ENCODE results near the gene XRCC3. TPM values are rescaled to one million over a fixed set of nuclear protein-coding genes. Genes with fewer than 3 reads are reported as not detected.
A peak's percentile ranks its signal among the peaks of the same experiment; 100 is the strongest.

XRCC3 gene
- total and polyA plus RNA-seq, 8 donors, result 9.2 to 26.0 (median 17.8) TPM

DNA sequence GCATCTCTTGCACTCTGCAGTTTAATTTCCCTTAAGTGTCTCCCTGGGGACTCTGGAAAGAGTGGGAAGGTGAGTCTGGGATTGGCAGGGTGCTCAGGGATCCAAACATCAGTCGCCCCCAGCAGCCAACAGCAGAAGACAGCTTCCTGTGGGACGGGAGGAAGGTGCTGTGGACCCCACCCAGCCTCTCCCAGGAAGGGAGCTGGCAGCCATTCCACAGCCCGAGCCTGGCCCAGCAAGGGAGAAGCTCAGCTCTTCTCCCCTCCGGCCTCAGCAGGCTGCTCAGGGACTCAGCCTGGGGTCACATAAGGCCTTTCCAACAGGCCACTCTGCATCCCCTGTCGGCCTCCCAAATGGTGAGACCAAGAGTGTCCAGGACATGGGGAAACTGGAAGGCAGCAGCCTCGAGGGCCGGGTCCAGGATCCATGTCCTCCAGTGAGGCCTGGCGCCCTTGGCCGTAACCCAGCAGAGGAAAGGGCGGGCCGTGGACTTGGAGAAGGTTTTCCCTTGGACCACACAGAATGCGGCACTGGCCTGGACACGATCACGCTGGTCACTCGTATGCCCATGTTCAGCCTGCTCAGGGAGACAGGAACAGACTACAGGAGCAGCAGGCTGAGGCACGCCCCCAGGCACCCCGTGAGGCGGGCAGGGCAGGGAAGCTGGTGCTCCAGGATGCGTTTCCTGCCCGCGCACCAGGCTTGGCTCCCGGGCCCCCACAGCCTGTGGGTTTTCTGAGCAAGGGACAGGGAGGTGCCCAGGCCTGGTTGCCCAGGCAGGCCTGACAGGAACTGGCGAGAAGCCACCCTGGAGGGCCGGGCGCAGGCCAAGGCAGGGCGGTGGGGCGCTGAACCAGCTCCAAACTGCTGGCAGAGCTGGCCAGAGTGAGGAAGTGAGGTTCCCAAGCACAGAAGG is 3.5 kb downstream of the XRCC3 start:
- Histone ChIP-seq H3K27ac (peak overlapping the region; percentile 36 to 57), H3K9me3 (no peaks in the 10 kb centered on the region), H3K4me3 (no peak overlapping the region), H3K36me3 (peaks cover 0 to 29% of the 10 kb centered on the region in 2 donors), H3K27me3 (no peaks in the 10 kb centered on the region), H3K4me1 (peaks cover 0 to 39% of the 10 kb centered on the region in 2 donors)
- intact Hi-C loops (cut with DNase I), result no loop called here
- DNase-seq (peak in 1 of 4 donors; percentile 86), ATAC-seq (no peak)
- TF ChIP-seq, protein P1, sequence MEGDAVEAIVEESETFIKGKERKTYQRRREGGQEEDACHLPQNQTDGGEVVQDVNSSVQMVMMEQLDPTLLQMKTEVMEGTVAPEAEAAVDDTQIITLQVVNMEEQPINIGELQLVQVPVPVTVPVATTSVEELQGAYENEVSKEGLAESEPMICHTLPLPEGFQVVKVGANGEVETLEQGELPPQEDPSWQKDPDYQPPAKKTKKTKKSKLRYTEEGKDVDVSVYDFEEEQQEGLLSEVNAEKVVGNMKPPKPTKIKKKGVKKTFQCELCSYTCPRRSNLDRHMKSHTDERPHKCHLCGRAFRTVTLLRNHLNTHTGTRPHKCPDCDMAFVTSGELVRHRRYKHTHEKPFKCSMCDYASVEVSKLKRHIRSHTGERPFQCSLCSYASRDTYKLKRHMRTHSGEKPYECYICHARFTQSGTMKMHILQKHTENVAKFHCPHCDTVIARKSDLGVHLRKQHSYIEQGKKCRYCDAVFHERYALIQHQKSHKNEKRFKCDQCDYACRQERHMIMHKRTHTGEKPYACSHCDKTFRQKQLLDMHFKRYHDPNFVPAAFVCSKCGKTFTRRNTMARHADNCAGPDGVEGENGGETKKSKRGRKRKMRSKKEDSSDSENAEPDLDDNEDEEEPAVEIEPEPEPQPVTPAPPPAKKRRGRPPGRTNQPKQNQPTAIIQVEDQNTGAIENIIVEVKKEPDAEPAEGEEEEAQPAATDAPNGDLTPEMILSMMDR (IDR thresholded peaks at IDR 0.05), result no peak

DNA sequence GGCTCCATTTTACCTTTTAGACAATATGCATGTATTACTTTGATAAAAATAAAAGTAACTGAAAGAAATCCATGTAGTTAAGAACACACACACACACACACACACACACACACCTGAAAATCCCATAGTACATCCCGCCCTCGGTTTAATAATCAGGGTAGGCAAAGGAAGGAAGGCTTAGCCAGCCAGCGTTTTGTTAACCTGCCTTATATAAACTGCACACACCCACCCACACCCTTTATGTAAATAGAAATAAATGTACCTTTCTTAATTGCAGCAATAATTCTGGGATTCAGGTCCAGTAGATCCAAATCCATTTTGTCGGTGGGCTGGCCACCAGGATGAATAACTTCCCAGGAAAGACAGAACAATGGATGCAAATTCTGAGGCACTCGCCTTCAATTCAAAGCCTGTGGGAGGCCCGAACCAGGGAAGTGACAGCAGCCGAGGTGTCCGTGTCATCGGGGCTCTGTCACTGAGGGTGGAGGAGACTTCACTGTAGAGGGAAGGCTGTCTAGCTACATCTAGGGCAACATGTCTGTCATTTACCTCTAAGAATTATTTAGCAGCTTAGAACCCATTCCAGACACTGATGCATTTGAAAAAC is 4.4 kb downstream of the XRCC3 start:
- intact Hi-C loops (cut with DNase I), result no loop called here
- peaks cover 0 to 37% of the 10 kb centered on the region in 2 donors for H3K4me1 ChIP-seq
- H3K27me3 ChIP-seq, result no peaks in the 10 kb centered on the region
- H3K27ac ChIP-seq, result peak overlapping the region; percentile 36 to 57
- DNase-seq (peak in 1 of 4 donors; percentile 28), ATAC-seq (no peak)
- H3K36me3 ChIP-seq, result peaks cover 0 to 38% of the 10 kb centered on the region in 2 donors
- no peak overlapping the region for H3K4me3 ChIP-seq
- no peaks in the 10 kb centered on the region for H3K9me3 ChIP-seq
- TF ChIP-seq, protein P1 (IDR thresholded peaks at IDR 0.05), result no peak

DNA sequence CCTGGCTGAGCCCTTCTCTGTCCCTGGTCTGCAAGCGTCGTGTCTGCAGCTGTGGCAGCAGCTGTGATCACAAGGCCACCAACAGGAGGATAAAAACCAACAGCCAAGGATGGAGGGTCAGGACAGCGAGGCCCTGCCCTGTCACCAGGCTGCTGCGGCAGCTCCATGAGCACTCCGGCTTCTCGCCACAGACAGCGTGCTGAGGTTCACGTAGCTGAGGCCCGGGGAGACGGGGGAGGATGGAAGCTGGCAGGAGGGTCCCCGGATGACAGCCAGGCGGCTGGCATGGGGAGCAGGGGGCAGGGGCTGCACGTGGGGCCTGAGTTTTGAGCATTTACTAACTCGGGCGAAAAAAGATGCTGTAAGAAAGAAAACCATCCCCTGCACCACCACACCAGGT is 5.4 kb downstream of the XRCC3 start:
- peaks cover 0 to 44% of the 10 kb centered on the region in 2 donors for H3K36me3 ChIP-seq
- ATAC-seq (no peak), DNase-seq (peak in 1 of 4 donors; percentile 69)
- no peaks in the 10 kb centered on the region for H3K9me3 ChIP-seq
- TF ChIP-seq, protein P1 (IDR thresholded peaks at IDR 0.05), result no peak
- intact Hi-C loops (cut with DNase I), result no loop called here
- no peaks in the 10 kb centered on the region for H3K27me3 ChIP-seq
- H3K4me1 ChIP-seq, result peaks cover 3 to 46% of the 10 kb centered on the region in 2 donors
- H3K27ac ChIP-seq, result no peak overlapping the region
- no peak overlapping the region for H3K4me3 ChIP-seq

DNA sequence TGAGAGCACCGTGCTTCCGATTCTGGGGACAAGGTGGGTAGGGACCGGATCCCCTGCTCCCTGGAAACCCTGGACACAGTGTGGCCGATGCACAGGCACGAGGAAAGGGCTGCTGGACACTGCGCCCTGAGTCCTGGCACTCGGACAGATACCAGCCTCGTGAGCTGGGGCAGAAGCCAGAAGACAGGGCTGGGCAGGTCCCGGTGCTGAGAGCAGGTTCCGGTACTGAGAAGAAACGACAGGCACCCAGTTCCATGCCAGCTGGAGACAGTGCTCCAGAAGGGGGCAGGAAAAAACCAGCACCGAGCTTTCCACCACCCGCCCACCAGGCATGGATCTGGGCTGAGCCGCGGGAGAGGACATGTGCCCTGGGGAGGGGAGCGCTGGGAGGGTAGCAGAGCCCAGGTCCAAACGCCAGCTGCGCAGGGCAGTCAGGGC is 6.5 kb downstream of the XRCC3 start:
- no peak overlapping the region for H3K27ac ChIP-seq
- TF ChIP-seq, protein P1 (IDR thresholded peaks at IDR 0.05), result no peak
- H3K9me3 ChIP-seq, result no peaks in the 10 kb centered on the region
- DNase-seq (peak in 1 of 4 donors; percentile 65), ATAC-seq (no peak)
- H3K4me1 ChIP-seq, result peaks cover 7 to 48% of the 10 kb centered on the region in 2 donors
- peaks cover 0 to 53% of the 10 kb centered on the region in 2 donors for H3K36me3 ChIP-seq
- H3K27me3 ChIP-seq, result no peaks in the 10 kb centered on the region
- no peak overlapping the region for H3K4me3 ChIP-seq
- intact Hi-C loops (cut with DNase I), result no loop called here

All from left lung (tissue), 10 donors.